IMR-90 (cell line): Measurements from ENCODE around the gene KIF20A. TPM values are rescaled to one million over a fixed set of nuclear protein-coding genes. Genes with fewer than 3 reads are reported as not detected.

Source experiments
- ATAC-seq: fragments of 200-7000 bp; cut with Tn5 transposase; 2 replicates; pipeline ENCODE4 v1.9.1; 2020; ENCODE audit warnings: low read depth, mild to moderate bottlenecking, moderate library complexity
- BruUV-seq: library from RNA; stranded (reverse); fragments of 400-500 nt; replicated peaks from 2 replicates; lab custom pipeline; 2021; lab: Mats Ljungman, UMichigan
- CTCF ChIA-PET: fragments of 300-600 bp; formaldehyde crosslinking; extraction: SDS; loops from one replicate; lab custom pipeline; 2021; ENCODE audit warnings: antibody characterized with exemption; lab: Yijun Ruan, JAX
- POLR2A ChIA-PET: fragments of 300-600 bp; sonication (Branson Sonifier 250); formaldehyde crosslinking; loops from one replicate; lab custom pipeline; 2022; ENCODE audit warnings: antibody characterized with exemption; ENCODE audit not compliant: unreplicated experiment; lab: Charles Lee
- DNase-seq: peaks from one replicate; pipeline ENCODE4 v3.0.0; 2013
- H2AFZ ChIP-seq: replicated peaks from 2 replicates; pipeline ENCODE3; 2013; ENCODE audit warnings: low read length, mild to moderate bottlenecking; ENCODE audit not compliant: poor library complexity
- H2AK5ac ChIP-seq: 2 replicates; pipeline ENCODE4 v1.6.1; 2013; ENCODE audit warnings: low read depth, low read length, inconsistent platforms
- H2AK9ac ChIP-seq: replicated peaks from 2 replicates; pipeline ENCODE3; 2013; ENCODE audit warnings: mild to moderate bottlenecking, low read depth, low read length, moderate library complexity; ENCODE audit not compliant: poor library complexity
- H2BK120ac ChIP-seq: 2 replicates; pipeline ENCODE4 v1.6.1; 2013; ENCODE audit warnings: low read depth, low read length, inconsistent platforms
- H2BK15ac ChIP-seq: 3 replicates; pipeline ENCODE4 v1.6.1; 2013; ENCODE audit warnings: low read depth, low read length, inconsistent platforms
- H2BK20ac ChIP-seq: 2 replicates; pipeline ENCODE4 v1.6.1; 2013; ENCODE audit warnings: low read depth, mild to moderate bottlenecking, inconsistent platforms, low read length, moderate library complexity
- H2BK5ac ChIP-seq: 2 replicates; pipeline ENCODE4 v1.6.1; 2013; ENCODE audit warnings: mild to moderate bottlenecking, low read depth, low read length, inconsistent platforms; ENCODE audit not compliant: poor library complexity, severe bottlenecking
- H3K14ac ChIP-seq: replicated peaks from 2 replicates; pipeline ENCODE4 v1.6.1; 2013; ENCODE audit warnings: low read depth, low read length, inconsistent platforms
- H3K18ac ChIP-seq: 2 replicates; pipeline ENCODE4 v1.6.1; 2013; ENCODE audit warnings: low read depth, low read length, control low read depth
- H3K23ac ChIP-seq: 2 replicates; pipeline ENCODE4 v1.6.1; 2013; ENCODE audit warnings: low read depth, low read length, inconsistent platforms
- H3K27ac ChIP-seq: 2 replicates; pipeline ENCODE4 v1.5.1; 2013; ENCODE audit warnings: mild to moderate bottlenecking, control low read depth, low read length; ENCODE audit not compliant: insufficient read depth
- H3K27me3 ChIP-seq: 2 replicates; pipeline ENCODE4 v1.6.1; 2013; ENCODE audit warnings: low read length; ENCODE audit not compliant: control insufficient read depth, insufficient read depth
- H3K36me3 ChIP-seq: 2 replicates; pipeline ENCODE4 v1.6.1; 2013; ENCODE audit warnings: low read length, mixed read lengths; ENCODE audit not compliant: control insufficient read depth, insufficient read depth
- H3K4ac ChIP-seq: 2 replicates; pipeline ENCODE4 v1.6.1; 2013; ENCODE audit warnings: low read depth, low read length, inconsistent platforms
- H3K4me1 ChIP-seq: 2 replicates; pipeline ENCODE4 v1.6.1; 2013; ENCODE audit warnings: low read length, mixed read lengths; ENCODE audit not compliant: control insufficient read depth, insufficient read depth
- H3K4me2 ChIP-seq: 2 replicates; pipeline ENCODE4 v1.6.1; 2013; ENCODE audit warnings: low read depth, mild to moderate bottlenecking, control low read depth, low read length, moderate library complexity
- H3K4me3 ChIP-seq: 2 replicates; pipeline ENCODE4 v1.5.1; 2013; ENCODE audit warnings: low read depth, mild to moderate bottlenecking, control low read depth, low read length, moderate library complexity; ENCODE audit not compliant: insufficient read depth
- H3K56ac ChIP-seq: 2 replicates; pipeline ENCODE4 v1.6.1; 2013; ENCODE audit warnings: low read length, inconsistent platforms; ENCODE audit not compliant: insufficient read depth; ENCODE audit errors: extremely low read depth
- H3K79me1 ChIP-seq, 2 experiments: 2 replicates each; pipeline ENCODE4 v1.6.1; 2013; ENCODE audit warnings: low read length in 2 of 2, inconsistent platforms in 1 of 2, low read depth in 1 of 2
- H3K9ac ChIP-seq: 2 replicates; pipeline ENCODE4 v1.6.1; 2013; ENCODE audit warnings: low read depth, low read length, control low read depth
- H3K9me1 ChIP-seq: 2 replicates; pipeline ENCODE4 v1.6.1; 2013; ENCODE audit warnings: low read length, inconsistent platforms; ENCODE audit not compliant: insufficient read depth
- H3K9me3 ChIP-seq: 2 replicates; pipeline ENCODE4 v1.6.1; 2013; ENCODE audit warnings: low read length; ENCODE audit not compliant: control insufficient read depth, insufficient read depth
- H4K20me1 ChIP-seq: 2 replicates; pipeline ENCODE4 v1.6.1; 2013; ENCODE audit warnings: low read length, inconsistent platforms; ENCODE audit not compliant: insufficient read depth
- H4K5ac ChIP-seq: 2 replicates; pipeline ENCODE4 v1.6.1; 2013; ENCODE audit warnings: mild to moderate bottlenecking, low read depth, low read length, control low read depth
- H4K8ac ChIP-seq, 2 experiments: 2 replicates each; pipeline ENCODE4 v1.6.1; 2013; ENCODE audit warnings: low read depth in 2 of 2, low read length in 2 of 2, control low read depth in 1 of 2, inconsistent platforms in 1 of 2
- H4K91ac ChIP-seq: 2 replicates; pipeline ENCODE4 v1.6.1; 2013; ENCODE audit warnings: low read depth, low read length, inconsistent platforms; ENCODE audit not compliant: insufficient read depth
- BHLHE40 ChIP-seq: fragments of 150-350 bp; IDR thresholded peaks from 2 replicates; pipeline ENCODE4 v1.6.1; 2016; ENCODE audit warnings: mild to moderate bottlenecking, low read depth, low read length
- CEBPB ChIP-seq: IDR thresholded peaks from 2 replicates; pipeline ENCODE4 v1.6.1; 2012; ENCODE audit warnings: low read depth, low read length, improper control_type of control experiment
- CTCF ChIP-seq: conservative IDR thresholded peaks from 2 replicates; pipeline ENCODE4 v1.5.1; 2012; ENCODE audit warnings: mild to moderate bottlenecking, low read depth, low read length, improper control_type of control experiment
- ELK1 ChIP-seq: fragments of 150-350 bp; IDR thresholded peaks from 2 replicates; pipeline ENCODE4 v1.6.1; 2016; ENCODE audit warnings: low read depth, mild to moderate bottlenecking, low read length, moderate library complexity, borderline replicate concordance
- FOS ChIP-seq: fragments of 150-350 bp; IDR thresholded peaks from 2 replicates; pipeline ENCODE4 v1.6.1; 2016; ENCODE audit warnings: low read depth, low read length
- MAFK ChIP-seq: IDR thresholded peaks from 2 replicates; pipeline ENCODE4 v1.6.1; 2012; ENCODE audit warnings: low read depth, low read length, improper control_type of control experiment
- MAZ ChIP-seq: IDR thresholded peaks from 2 replicates; pipeline ENCODE4 v1.6.1; 2012; ENCODE audit warnings: low read depth, mild to moderate bottlenecking, low read length, improper control_type of control experiment, moderate library complexity, borderline replicate concordance
- NFE2L2 ChIP-seq: fragments of 150-350 bp; IDR thresholded peaks from 2 replicates; pipeline ENCODE4 v1.6.1; 2016; ENCODE audit warnings: low read depth, mild to moderate bottlenecking, low read length
- POLR2A ChIP-seq: IDR thresholded peaks from 2 replicates; pipeline ENCODE4 v1.6.1; 2012; ENCODE audit warnings: mild to moderate bottlenecking, low read depth, low read length
- RCOR1 ChIP-seq: IDR thresholded peaks from 2 replicates; pipeline ENCODE4 v1.6.1; 2012; ENCODE audit warnings: mild to moderate bottlenecking, low read length, improper control_type of control experiment; ENCODE audit not compliant: insufficient replicate concordance
- RFX5 ChIP-seq: IDR thresholded peaks from 2 replicates; pipeline ENCODE4 v1.8.0; 2012; ENCODE audit warnings: low read depth, mild to moderate bottlenecking, low read length, moderate library complexity
- SMC3 ChIP-seq: fragments of 150-350 bp; IDR thresholded peaks from 2 replicates; pipeline ENCODE4 v1.6.1; 2016; ENCODE audit warnings: low read depth, mild to moderate bottlenecking, antibody characterized with exemption, low read length, moderate library complexity
- WGBS, 2 experiments: methylation state at CpG; one replicate each; pipeline versions ENCODE4 v1.1.5 to v1.1.7; 2013; ENCODE audit warnings: missing lambda C conversion rate in 2 of 2; ENCODE audit not compliant: insufficient read length in 1 of 2; ENCODE audit errors: extremely low coverage in 2 of 2; 5-methylcytosine and 5-hydroxymethylcytosine counted together
- dilution Hi-C: fragments of 300-500 bp; cut with HindIII; formaldehyde crosslinking; loops from one replicate; pipeline ENCODE4 v1.14.3; 2018; ENCODE audit warnings: low sequenced_read_pairs; ENCODE audit not compliant: unreplicated experiment
- in situ Hi-C: fragments of 300-500 bp; cut with MboI; formaldehyde crosslinking; loops from 3 replicates; pipeline ENCODE4 v1.14.3; 2019; ENCODE audit warnings: low sequenced_read_pairs, inconsistent platforms, mixed read lengths
- intact Hi-C: fragments of 100-400 bp; cut with micrococcal nuclease; formaldehyde crosslinking; loops from 2 replicates; pipeline ENCODE4 v1.10.0; 2022
- polyA plus RNA-seq, 3 experiments: library from polyadenylated mRNA; depleted of rRNA; stranded (reverse); fragments of >200 nt; gene quantifications; 2 replicates each; pipeline ENCODE4 v1.2.3, GENCODE V29; 2012; ENCODE audit warnings: low replicate concordance in 1 of 3
- total RNA-seq: library from RNA; depleted of rRNA; stranded (reverse); fragments of >200 nt; gene quantifications from 2 replicates; pipeline ENCODE4 v1.2.3, GENCODE V29; 2012
- TF ChIP-seq, protein P1 (sequence below): fragments of 150-350 bp; IDR thresholded peaks from 2 replicates; pipeline ENCODE4 v1.6.1; 2017; ENCODE audit warnings: mild to moderate bottlenecking, antibody characterized with exemption, low read length, low read depth

The KIF20A gene
- total and polyA plus RNA-seq, 2 of the 4 experiments (the other 2 are of a cell fraction) = 42.0 to 106 TPM

DNA sequence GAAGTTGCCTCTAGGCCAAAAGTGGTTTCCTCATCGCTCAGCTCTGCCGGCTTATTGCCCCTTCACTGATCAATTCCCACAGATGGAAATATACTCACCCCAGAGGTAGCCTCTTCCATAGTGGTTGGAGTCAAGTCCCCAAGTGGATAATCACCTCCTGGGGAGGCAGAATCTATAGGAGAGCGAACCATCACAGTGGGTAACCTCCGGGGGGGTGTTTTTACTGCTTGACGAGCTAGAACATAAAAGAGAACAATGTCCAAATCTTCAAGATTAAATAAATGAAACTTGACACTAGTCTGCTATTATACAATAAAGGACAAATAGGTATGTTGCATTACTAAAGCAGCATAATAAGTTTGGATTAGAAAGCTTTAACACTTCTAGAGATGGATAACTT lies 9.8 kb upstream of the KIF20A start:
- Histone ChIP-seq H3K36me3 (peaks cover 64% of the 10 kb centered on the region), H2AK9ac (no peak overlapping the region), H2AK5ac (no peak overlapping the region), H3K23ac (no peak overlapping the region), H3K18ac (no peak overlapping the region), H3K4me3 (no peak overlapping the region), H4K20me1 (no peaks in the 10 kb centered on the region), H3K27me3 (no peaks in the 10 kb centered on the region), H2BK15ac (no peak overlapping the region), H2BK120ac (no peak overlapping the region), H2AFZ (no peak overlapping the region), H3K9me3 (no peaks in the 10 kb centered on the region), H3K4ac (no peak overlapping the region), H3K4me1 (no peaks in the 10 kb centered on the region), H3K27ac (no peak overlapping the region), H3K4me2 (no peak overlapping the region), H3K9me1 (no peaks in the 10 kb centered on the region), H4K8ac (no peak overlapping the region), H3K14ac (no peak overlapping the region), H3K9ac (no peak overlapping the region), H3K56ac (no peak overlapping the region), H2BK5ac (no peak overlapping the region), H2BK20ac (no peak overlapping the region), H3K79me1 (peaks cover 14 to 19% of the 10 kb centered on the region in 2 experiments), H4K5ac (no peak overlapping the region), H4K91ac (no peak overlapping the region)
- no peak for DNase-seq
- BruUV-seq = no TSS peak
- no peak for ATAC-seq
- TF ChIP-seq SMC3 (no peak), NFE2L2 (no peak), RCOR1 (no peak), RFX5 (no peak), POLR2A (no peak), ELK1 (no peak), BHLHE40 (no peak), MAFK (no peak), FOS (no peak), MAZ (no peak), CEBPB (no peak), CTCF (no peak)
- TF ChIP-seq, protein P1, sequence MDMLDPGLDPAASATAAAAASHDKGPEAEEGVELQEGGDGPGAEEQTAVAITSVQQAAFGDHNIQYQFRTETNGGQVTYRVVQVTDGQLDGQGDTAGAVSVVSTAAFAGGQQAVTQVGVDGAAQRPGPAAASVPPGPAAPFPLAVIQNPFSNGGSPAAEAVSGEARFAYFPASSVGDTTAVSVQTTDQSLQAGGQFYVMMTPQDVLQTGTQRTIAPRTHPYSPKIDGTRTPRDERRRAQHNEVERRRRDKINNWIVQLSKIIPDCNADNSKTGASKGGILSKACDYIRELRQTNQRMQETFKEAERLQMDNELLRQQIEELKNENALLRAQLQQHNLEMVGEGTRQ = no peak
- WGBS, 2 experiments = no CpG with 5 or more reads among the region's 5 CpGs
- ChIA-PET CTCF (no interaction called here), POLR2A (no interaction called here)
- intact Hi-C loops (no loop called here), in situ Hi-C loops (no loop called here), dilution Hi-C loops (no loop called here)
